HepG2 (cell line): ENCODE data around the gene OR52E2. TPM values are rescaled to one million over a fixed set of nuclear protein-coding genes. Genes with fewer than 3 reads are reported as not detected.
A peak's percentile ranks its signal among the peaks of the same experiment; 100 is the strongest.

Source experiments
- ATAC-seq: fragments of 200-7000 bp; cut with Tn5 transposase; 3 replicates; pipeline ENCODE4 v1.9.1; 2020; ENCODE audit warnings: mild to moderate bottlenecking, moderate library complexity
- BruUV-seq: library from RNA; stranded (reverse); fragments of 400-500 nt; replicated peaks from 2 replicates; lab custom pipeline; 2021; lab: Mats Ljungman, UMichigan
- CTCF ChIA-PET: fragments of 300-600 bp; formaldehyde crosslinking; extraction: SDS; loops from one replicate; lab custom pipeline; 2021; ENCODE audit warnings: low total read pairs, inconsistent platforms, low intra/inter-chr PET ratio; lab: Yijun Ruan, JAX
- POLR2A ChIA-PET: fragments of 350-600 bp; sonication (Branson Sonifier 250); formaldehyde crosslinking; loops from one replicate; lab custom pipeline; 2020; ENCODE audit warnings: antibody characterized with exemption, inconsistent platforms; lab: Yijun Ruan, JAX
- DNase-seq: peaks from one replicate; pipeline ENCODE4 v3.0.0-alpha.2; 2015; ENCODE audit warnings: low spot score
- FAIRE-seq: peaks from 3 replicates; lab custom pipeline; 2011; peaks lifted over from hg19 to GRCh38; lab: Jason Lieb, UNC
- H2AFZ ChIP-seq: one replicate; pipeline ENCODE4 v1.6.1; 2011; ENCODE audit warnings: low read length, inconsistent platforms
- H3K27ac ChIP-seq: fragments of 300-600 bp; 3 replicates; pipeline ENCODE4 v1.8.0; 2011; ENCODE audit warnings: mixed run types, mild to moderate bottlenecking, mixed read lengths, low read length, inconsistent platforms; ENCODE audit not compliant: insufficient read depth; ENCODE audit errors: extremely low read length
- H3K27me3 ChIP-seq, 2 experiments: fragments of 200-600 bp in 1 of 2; 2 replicates in 1 of 2; 3 replicates in 1 of 2; pipeline versions ENCODE4 v1.6.0 to v1.8.0; 2011; ENCODE audit warnings: low read length in 2 of 2, mild to moderate bottlenecking in 2 of 2, moderate library complexity in 2 of 2, inconsistent platforms in 1 of 2; ENCODE audit not compliant: insufficient read depth in 2 of 2, control insufficient read depth in 1 of 2
- H3K36me3 ChIP-seq, 2 experiments: fragments of 200-600 bp in 1 of 2; replicated peaks in 1 of 2; 2 replicates in 1 of 2; 3 replicates in 1 of 2; pipeline versions ENCODE4 v1.5.1 to v1.8.0; 2011; ENCODE audit warnings: low read length in 2 of 2, inconsistent platforms in 1 of 2; ENCODE audit not compliant: insufficient read depth in 2 of 2, control insufficient read depth in 1 of 2
- H3K4me1 ChIP-seq: 2 replicates; pipeline ENCODE4 v1.5.1; 2012; ENCODE audit warnings: low read length, inconsistent platforms; ENCODE audit not compliant: insufficient read depth
- H3K4me2 ChIP-seq: 2 replicates; pipeline ENCODE4 v1.6.0; 2011; ENCODE audit warnings: low read depth, low read length, inconsistent platforms
- H3K4me3 ChIP-seq, 3 experiments: fragments of 200-600 bp in 1 of 3; sonication (generic), shearing (Covaris generic) in 1 of 3; replicated peaks in 1 of 3; 2 replicates each; pipeline ENCODE4 v1.5.1; 2011 to 2016; ENCODE audit warnings: low read length in 3 of 3, inconsistent platforms in 2 of 3, low read depth in 2 of 3, mild to moderate bottlenecking in 2 of 3, control low read depth in 1 of 3, mixed read lengths in 1 of 3; ENCODE audit not compliant: insufficient read depth in 1 of 3
- H3K79me2 ChIP-seq: one replicate; pipeline ENCODE4 v1.6.1; 2011; ENCODE audit warnings: low read length, inconsistent platforms; ENCODE audit not compliant: insufficient read depth
- H3K9ac ChIP-seq: 2 replicates; pipeline ENCODE4 v1.6.0; 2011; ENCODE audit warnings: mild to moderate bottlenecking, low read depth, low read length, inconsistent platforms; ENCODE audit not compliant: insufficient read depth
- H3K9me3 ChIP-seq: 2 replicates; pipeline ENCODE4 v1.5.1; 2012; ENCODE audit warnings: mild to moderate bottlenecking, low read length
- H4K20me1 ChIP-seq: 2 replicates; pipeline ENCODE4 v1.6.0; 2011; ENCODE audit warnings: inconsistent platforms, mild to moderate bottlenecking, low read length, moderate library complexity; ENCODE audit not compliant: insufficient read depth
- CEBPB ChIP-seq: IDR thresholded peaks from 2 replicates; pipeline ENCODE4 v1.6.1; 2011; ENCODE audit warnings: low read depth, low read length, improper control_type of control experiment, borderline replicate concordance
- KDM1A ChIP-seq: IDR thresholded peaks from 2 replicates; pipeline ENCODE4 v1.6.1; 2016; ENCODE audit warnings: missing compliant biosample characterization
- KDM5A ChIP-seq: fragments of 200-600 bp; sonication (generic); IDR thresholded peaks from 2 replicates; pipeline ENCODE4 v1.7.0; 2018; ENCODE audit warnings: antibody characterized with exemption, mild to moderate bottlenecking, low read length, borderline replicate concordance
- SIN3B ChIP-seq: fragments of 150-350 bp; IDR thresholded peaks from 2 replicates; pipeline ENCODE4 v1.6.1; 2014; ENCODE audit warnings: low read length
- TMF1 ChIP-seq: sonication (generic); formaldehyde crosslinking; IDR thresholded peaks from 2 replicates; pipeline ENCODE4 v1.8.1; 2022; ENCODE audit warnings: low read depth, missing genetic modification reagents
- ZNF225 ChIP-seq: sonication (generic); formaldehyde crosslinking; IDR thresholded peaks from 2 replicates; pipeline ENCODE4 v1.4.0; 2020; ENCODE audit warnings: mild to moderate bottlenecking, missing genetic modification reagents
- ZNF326 ChIP-seq: sonication (generic); formaldehyde crosslinking; IDR thresholded peaks from 2 replicates; pipeline ENCODE4 v1.4.0; 2020; ENCODE audit warnings: missing genetic modification reagents, borderline replicate concordance
- ZSCAN25 ChIP-seq: sonication (generic); formaldehyde crosslinking; IDR thresholded peaks from 2 replicates; pipeline ENCODE4 v1.8.0; 2022; ENCODE audit warnings: mild to moderate bottlenecking, missing genetic modification reagents
- WGBS: methylation state at CpG from one replicate; pipeline ENCODE4 v1.1.6; 2017; ENCODE audit warnings: low lambda C conversion rate; 5-methylcytosine and 5-hydroxymethylcytosine counted together
- in situ Hi-C: cut with HindIII; loops from 2 replicates; pipeline ENCODE4 v1.10.0; 2017; ENCODE audit warnings: low pct_unique_long_range_greater_than_20kb; ENCODE audit not compliant: extremely low pct_ligation_motif_present
- intact Hi-C: fragments of 100-400 bp; cut with micrococcal nuclease; formaldehyde crosslinking; loops from one replicate; pipeline ENCODE4 v1.10.0; 2022; ENCODE audit not compliant: unreplicated experiment
- polyA plus RNA-seq, 8 experiments: library from polyadenylated mRNA; depleted of rRNA in 3 of 8; stranded (reverse) in 7 of 8; unstranded in 1 of 8; fragments of >200 nt; fragmentation: Illumina TruSeq in 4 of 8; extraction: Trizol in 4 of 8; gene quantifications; 2 replicates each; pipeline versions ENCODE4 v1.2.1 to v1.2.3, GENCODE V29; 2011 to 2016; ENCODE audit warnings: low read depth in 4 of 8, missing spikeins in 1 of 8, mixed read lengths in 1 of 8; ENCODE audit not compliant: insufficient read depth in 1 of 8
- total RNA-seq, 5 experiments: library from RNA; depleted of rRNA; stranded (reverse); fragments of >200 nt; fragmentation: Illumina TruSeq; extraction: Trizol; gene quantifications; 2 replicates each; pipeline ENCODE4 v1.2.3, GENCODE V29; 2016; ENCODE audit warnings: low read depth in 1 of 5
- TF ChIP-seq, protein P1 (sequence below): sonication (generic); formaldehyde crosslinking; IDR thresholded peaks from 2 replicates; pipeline ENCODE4 v1.4.0; 2020; ENCODE audit warnings: missing genetic modification reagents, borderline replicate concordance

OR52E2 gene
- total and polyA plus RNA-seq, 2 of the 13 experiments (the other 11 are each of a cell fraction or from before 2014, with no cell fraction given): not detected

DNA sequence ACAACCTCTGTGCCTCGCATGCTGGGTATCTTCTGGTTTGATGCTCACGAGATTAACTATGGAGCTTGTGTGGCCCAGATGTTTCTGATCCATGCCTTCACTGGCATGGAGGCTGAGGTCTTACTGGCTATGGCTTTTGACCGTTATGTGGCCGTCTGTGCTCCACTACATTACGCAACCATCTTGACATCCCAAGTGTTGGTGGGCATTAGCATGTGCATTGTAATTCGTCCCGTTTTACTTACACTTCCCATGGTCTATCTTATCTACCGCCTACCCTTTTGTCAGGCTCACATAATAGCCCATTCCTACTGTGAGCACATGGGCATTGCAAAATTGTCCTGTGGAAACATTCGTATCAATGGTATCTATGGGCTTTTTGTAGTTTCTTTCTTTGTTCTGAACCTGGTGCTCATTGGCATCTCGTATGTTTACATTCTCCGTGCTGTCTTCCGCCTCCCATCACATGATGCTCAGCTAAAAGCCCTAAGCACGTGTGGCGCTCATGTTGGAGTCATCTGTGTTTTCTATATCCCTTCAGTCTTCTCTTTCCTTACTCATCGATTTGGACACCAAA, 12.6 kb downstream of the OR52E2 start:
- FAIRE-seq (no peak), ATAC-seq (no peak), DNase-seq (peak; percentile 2)
- no peak overlapping the region for H3K9ac ChIP-seq
- intact Hi-C loops (no loop called here), in situ Hi-C loops (no loop called here)
- H3K27me3 ChIP-seq: no peaks in the 10 kb centered on the region; a peak in 1 of 5 replicates
- H3K27ac ChIP-seq: no peak overlapping the region
- no peaks in the 10 kb centered on the region for H3K79me2 ChIP-seq
- BruUV-seq: no TSS peak
- no peaks in the 10 kb centered on the region for H3K4me1 ChIP-seq
- no peaks in the 10 kb centered on the region for H3K9me3 ChIP-seq
- CTCF ChIA-PET: no interaction called here
- no peaks in the 10 kb centered on the region for H4K20me1 ChIP-seq
- POLR2A ChIA-PET: no interaction called here
- TF ChIP-seq CEBPB: peak; percentile 71; the same call in 1 of the 2 replicates
- TF ChIP-seq TMF1 (CRISPR knock-in tag): no peak
- TF ChIP-seq KDM5A: no peak
- no peak overlapping the region for H2AFZ ChIP-seq
- no peak overlapping the region for H3K4me3 ChIP-seq
- WGBS: 3% methylated on average over 15 of the region's 15 CpGs
- no peaks in the 10 kb centered on the region for H3K36me3 ChIP-seq
- H3K4me2 ChIP-seq: no peak overlapping the region

DNA sequence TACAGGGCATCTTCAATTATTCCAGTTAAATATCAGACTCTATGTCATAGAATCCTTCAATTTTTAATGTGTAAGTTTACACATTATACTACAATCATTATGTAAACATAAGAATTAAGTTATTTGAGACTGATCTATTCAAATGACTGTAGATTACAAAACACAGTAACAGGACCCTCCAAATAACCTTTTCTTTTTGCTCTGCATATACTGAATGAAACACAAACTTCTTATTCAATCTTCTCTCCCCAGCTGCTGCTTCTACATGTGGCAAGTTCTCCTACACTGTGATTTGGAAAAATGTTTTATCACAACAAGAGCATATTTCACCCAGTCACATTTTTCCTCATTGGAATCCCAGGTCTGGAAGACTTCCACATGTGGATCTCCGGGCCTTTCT, 13.2 kb downstream of the OR52E2 start, which contains the start of gene OR52J3:
Gene OR52J3 (plus strand): TSS at position 301 of the 400 bp plus-strand sequence. CDS start 0 bp downstream, at position 301.
- Histone ChIP-seq H4K20me1 (no peaks in the 10 kb centered on the region), H3K9me3 (no peaks in the 10 kb centered on the region), H3K9ac (no peak within 1 kb of the TSS), H3K4me1 (no peaks in the 10 kb centered on the region), H3K27me3 (no peaks in the 10 kb centered on the region; a peak in 1 of 5 replicates), H3K36me3 (no peaks in the 10 kb centered on the region), H3K79me2 (no peaks in the 10 kb centered on the region), H2AFZ (no peak within 1 kb of the TSS), H3K4me3 (no peak within 1 kb of the TSS), H3K27ac (no peak within 1 kb of the TSS), H3K4me2 (no peak within 1 kb of the TSS)
- ATAC-seq (no peak), FAIRE-seq (no peak), DNase-seq (no peak)
- intact Hi-C loops (no loop called here), in situ Hi-C loops (no loop called here)
- CTCF ChIA-PET: no interaction called here
- 0% methylated on average over 1 of the region's 1 CpG for WGBS
- TF ChIP-seq ZNF326 (CRISPR knock-in tag): no peak
- TF ChIP-seq SIN3B: no peak
- no peak for TF ChIP-seq ZSCAN25
- TF ChIP-seq KDM1A (CRISPR knock-in tag): no peak
- TF ChIP-seq, protein P1, sequence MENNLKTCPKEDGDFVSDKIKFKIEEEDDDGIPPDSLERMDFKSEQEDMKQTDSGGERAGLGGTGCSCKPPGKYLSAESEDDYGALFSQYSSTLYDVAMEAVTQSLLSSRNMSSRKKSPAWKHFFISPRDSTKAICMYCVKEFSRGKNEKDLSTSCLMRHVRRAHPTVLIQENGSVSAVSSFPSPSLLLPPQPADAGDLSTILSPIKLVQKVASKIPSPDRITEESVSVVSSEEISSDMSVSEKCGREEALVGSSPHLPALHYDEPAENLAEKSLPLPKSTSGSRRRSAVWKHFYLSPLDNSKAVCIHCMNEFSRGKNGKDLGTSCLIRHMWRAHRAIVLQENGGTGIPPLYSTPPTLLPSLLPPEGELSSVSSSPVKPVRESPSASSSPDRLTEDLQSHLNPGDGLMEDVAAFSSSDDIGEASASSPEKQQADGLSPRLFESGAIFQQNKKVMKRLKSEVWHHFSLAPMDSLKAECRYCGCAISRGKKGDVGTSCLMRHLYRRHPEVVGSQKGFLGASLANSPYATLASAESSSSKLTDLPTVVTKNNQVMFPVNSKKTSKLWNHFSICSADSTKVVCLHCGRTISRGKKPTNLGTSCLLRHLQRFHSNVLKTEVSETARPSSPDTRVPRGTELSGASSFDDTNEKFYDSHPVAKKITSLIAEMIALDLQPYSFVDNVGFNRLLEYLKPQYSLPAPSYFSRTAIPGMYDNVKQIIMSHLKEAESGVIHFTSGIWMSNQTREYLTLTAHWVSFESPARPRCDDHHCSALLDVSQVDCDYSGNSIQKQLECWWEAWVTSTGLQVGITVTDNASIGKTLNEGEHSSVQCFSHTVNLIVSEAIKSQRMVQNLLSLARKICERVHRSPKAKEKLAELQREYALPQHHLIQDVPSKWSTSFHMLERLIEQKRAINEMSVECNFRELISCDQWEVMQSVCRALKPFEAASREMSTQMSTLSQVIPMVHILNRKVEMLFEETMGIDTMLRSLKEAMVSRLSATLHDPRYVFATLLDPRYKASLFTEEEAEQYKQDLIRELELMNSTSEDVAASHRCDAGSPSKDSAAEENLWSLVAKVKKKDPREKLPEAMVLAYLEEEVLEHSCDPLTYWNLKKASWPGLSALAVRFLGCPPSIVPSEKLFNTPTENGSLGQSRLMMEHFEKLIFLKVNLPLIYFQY (CRISPR knock-in tag): no peak
- no peak for TF ChIP-seq ZNF225 (CRISPR knock-in tag)
- POLR2A ChIA-PET: no interaction called here
- no TSS peak for BruUV-seq
